ENCODE data around the gene FGFR3. TPM values are rescaled to one million over a fixed set of nuclear protein-coding genes. Genes with fewer than 3 reads are reported as not detected.
A peak's percentile ranks its signal among the peaks of the same experiment; 100 is the strongest.

FGFR3 gene
- total and polyA plus RNA-seq, 9 of the 15 experiments (the other 6 are each of a cell fraction or from before 2014, with no cell fraction given), result 1.2 to 60.4 (median 12.7) TPM

DNA sequence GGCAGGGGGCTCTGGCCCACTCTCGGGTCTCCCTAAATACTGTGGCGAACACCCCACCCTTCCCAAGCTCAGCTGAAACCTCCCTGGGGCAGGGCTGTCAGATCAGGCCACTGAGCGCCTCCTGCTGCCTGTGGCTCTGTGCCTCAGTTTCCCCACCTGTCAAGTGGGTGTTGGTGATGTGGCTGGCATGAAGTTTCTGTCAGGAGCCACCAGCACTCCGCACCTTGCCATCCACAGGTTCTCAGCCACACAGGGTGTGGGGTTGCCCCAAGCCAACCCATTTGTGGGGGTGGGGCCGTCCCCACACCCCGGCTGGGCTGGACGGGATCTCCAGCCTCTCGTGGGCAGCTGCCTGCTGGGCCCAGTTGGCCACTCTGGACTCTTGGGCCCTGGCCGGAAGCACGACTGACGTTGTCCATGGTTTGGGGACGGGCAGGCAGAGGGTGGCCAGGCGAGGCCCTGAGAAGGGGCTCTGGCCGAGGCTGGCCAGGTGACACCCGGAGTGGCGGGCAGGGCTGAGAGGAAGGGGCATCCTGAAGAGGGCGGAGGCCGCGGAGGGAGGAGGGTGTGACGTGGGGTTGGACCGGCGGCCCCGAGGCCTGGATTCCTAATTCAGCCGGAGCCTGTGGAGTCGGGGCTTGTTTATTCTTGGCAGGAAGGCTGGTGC, 5.5 kb upstream of the FGFR3 start:
- intact Hi-C loops (cut with micrococcal nuclease) (no loop called here), in situ Hi-C loops (cut with MboI) (no loop called here)
- TF ChIP-seq ATF3 (IDR thresholded peaks at IDR 0.05) (no peak), ATF3 (CRISPR knock-in tag; conservative IDR thresholded peaks at IDR 0.05) (no peak), BCOR (IDR thresholded peaks at IDR 0.05) (0 out of 2 replicates have a peak, but pooled peaks have one; percentile 61)
- Histone ChIP-seq H3K36me3 (ENCODE audit: control insufficient read depth, insufficient read depth, low read length) (no peaks in the 10 kb centered on the region), H3K9ac (ENCODE audit: insufficient read depth in 1 of 2, low read depth in 2 of 2, low read length in 2 of 2) (peak overlapping the region; percentile 51 to 74), H3K9me1 (ENCODE audit: control insufficient read depth, insufficient read depth, low read length) (no peaks in the 10 kb centered on the region), H3K4me3 (no peak overlapping the region), H3K9me3 (replicated peaks; ENCODE audit: control insufficient read depth, insufficient read depth, low read depth, low read length) (no peaks in the 10 kb centered on the region), H4K20me1 (replicated peaks; ENCODE audit: control insufficient read depth, insufficient read depth, low read length) (no peaks in the 10 kb centered on the region), H3K27ac (ENCODE audit: extremely low read depth, low read depth, low read length) (peak overlapping the region; percentile 74; the same call in 2 of the 3 replicates), H3K4me1 (replicated peaks in 1 of 2; ENCODE audit: control insufficient read depth in 2 of 2, insufficient read depth in 2 of 2, low read length in 2 of 2) (peaks cover 41 to 77% of the 10 kb centered on the region in 2 experiments), H3K79me2 (ENCODE audit: control insufficient read depth, insufficient read depth, low read length) (no peaks in the 10 kb centered on the region), H3K27me3 (ENCODE audit: control insufficient read depth in 2 of 2, insufficient read depth in 2 of 2, low read length in 2 of 2) (no peaks in the 10 kb centered on the region), H3K4me2 (ENCODE audit: insufficient read depth, low read length) (no peak overlapping the region), H2AFZ (ENCODE audit: low read depth, low read length) (peak overlapping the region; percentile 98; the same call in 1 of the 2 replicates)
- ATAC-seq, result no peak
- POLR2A ChIA-PET, result no interaction called here
- no TSS peak for BruUV-seq (replicated peaks)
- no peak for DNase-seq (ENCODE audit: extremely low read depth in 1 of 4, low spot score in 3 of 4)
- CTCF ChIA-PET (ENCODE audit: low intra/inter-chr PET ratio), result no interaction called here
- FAIRE-seq, result no peak
- 83% methylated on average over 11 of the region's 25 CpGs for WGBS (ENCODE audit: insufficient coverage, low coverage, missing lambda C conversion rate)
